Measurements from ENCODE around the gene KDM5C. TPM values are rescaled to one million over a fixed set of nuclear protein-coding genes. Genes with fewer than 3 reads are reported as not detected.

KDM5C gene
- total RNA-seq, 4 donors from 2014 or later, result 126 to 318 (median 160) TPM

DNA sequence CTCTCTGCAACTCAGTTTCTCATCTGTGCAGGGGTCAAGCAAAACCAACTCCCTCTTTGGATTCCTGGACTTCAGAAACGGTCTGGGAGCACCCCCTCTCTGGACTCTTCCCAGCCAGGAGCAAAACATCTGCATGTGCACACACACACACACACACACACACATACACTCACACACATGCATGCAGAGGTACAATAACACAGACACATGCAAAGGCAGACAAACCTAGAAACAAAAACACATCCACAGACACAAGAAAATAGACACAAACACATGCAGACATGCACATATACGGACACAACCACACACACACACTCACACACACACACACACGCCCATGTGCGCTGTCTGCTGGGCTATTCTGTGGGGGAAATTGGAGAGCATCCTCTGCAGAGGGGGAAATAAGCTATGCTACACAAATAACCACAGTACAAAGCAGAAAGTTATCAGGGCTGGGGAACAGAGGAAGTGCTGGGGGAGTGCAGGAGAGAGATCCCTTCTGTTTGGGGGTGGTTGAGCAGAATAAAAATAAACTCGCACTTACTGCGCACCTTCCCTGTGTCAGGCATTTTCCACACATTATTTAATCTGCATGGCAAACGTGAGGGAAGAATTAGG is 36.5 kb upstream of the KDM5C start:
- TF ChIP-seq, protein P1, sequence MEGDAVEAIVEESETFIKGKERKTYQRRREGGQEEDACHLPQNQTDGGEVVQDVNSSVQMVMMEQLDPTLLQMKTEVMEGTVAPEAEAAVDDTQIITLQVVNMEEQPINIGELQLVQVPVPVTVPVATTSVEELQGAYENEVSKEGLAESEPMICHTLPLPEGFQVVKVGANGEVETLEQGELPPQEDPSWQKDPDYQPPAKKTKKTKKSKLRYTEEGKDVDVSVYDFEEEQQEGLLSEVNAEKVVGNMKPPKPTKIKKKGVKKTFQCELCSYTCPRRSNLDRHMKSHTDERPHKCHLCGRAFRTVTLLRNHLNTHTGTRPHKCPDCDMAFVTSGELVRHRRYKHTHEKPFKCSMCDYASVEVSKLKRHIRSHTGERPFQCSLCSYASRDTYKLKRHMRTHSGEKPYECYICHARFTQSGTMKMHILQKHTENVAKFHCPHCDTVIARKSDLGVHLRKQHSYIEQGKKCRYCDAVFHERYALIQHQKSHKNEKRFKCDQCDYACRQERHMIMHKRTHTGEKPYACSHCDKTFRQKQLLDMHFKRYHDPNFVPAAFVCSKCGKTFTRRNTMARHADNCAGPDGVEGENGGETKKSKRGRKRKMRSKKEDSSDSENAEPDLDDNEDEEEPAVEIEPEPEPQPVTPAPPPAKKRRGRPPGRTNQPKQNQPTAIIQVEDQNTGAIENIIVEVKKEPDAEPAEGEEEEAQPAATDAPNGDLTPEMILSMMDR (IDR thresholded peaks at IDR 0.05), result no peak
- no peak for TF ChIP-seq POLR2AphosphoS5 (IDR thresholded peaks at IDR 0.05)
- TF ChIP-seq EP300 (IDR thresholded peaks at IDR 0.05), result no peak
- no peak for TF ChIP-seq POLR2A (IDR thresholded peaks at IDR 0.05)
- no peak for DNase-seq (ENCODE audit: low spot score in 2 of 2)
- Histone ChIP-seq H3K27me3 (no peaks in the 10 kb centered on the region), H3K4me1 (peaks cover 12% of the 10 kb centered on the region), H3K36me3 (no peaks in the 10 kb centered on the region), H3K9me3 (no peaks in the 10 kb centered on the region), H3K4me3 (no peak overlapping the region), H3K27ac (no peak overlapping the region)
- 62% methylated on average over 7 of the region's 7 CpGs for WGBS

DNA sequence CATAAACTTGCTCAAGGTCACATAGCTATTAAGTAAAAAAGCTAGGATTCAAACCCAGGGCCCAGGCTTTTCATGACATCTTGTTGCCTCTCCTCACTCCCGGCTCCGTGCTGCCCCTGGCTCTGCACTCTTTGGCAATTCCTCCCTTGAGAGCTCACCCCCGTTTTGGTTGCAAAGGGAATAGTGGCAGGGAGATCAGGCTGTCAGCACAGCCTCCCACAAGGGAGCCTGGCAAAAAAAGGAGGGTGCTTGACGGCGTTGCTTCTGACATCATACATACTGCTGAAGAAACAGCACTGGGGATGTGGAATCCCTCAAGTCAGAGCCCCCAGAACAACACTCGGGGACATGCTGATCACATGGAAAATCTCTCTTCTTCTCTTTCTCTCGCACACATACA is 35.8 kb upstream of the KDM5C start:
- H3K27me3 ChIP-seq, result no peaks in the 10 kb centered on the region
- H3K9me3 ChIP-seq, result no peaks in the 10 kb centered on the region
- 65% methylated on average over 7 of the region's 7 CpGs for WGBS
- no peaks in the 10 kb centered on the region for H3K36me3 ChIP-seq
- no peak overlapping the region for H3K27ac ChIP-seq
- no peak overlapping the region for H3K4me3 ChIP-seq
- H3K4me1 ChIP-seq, result peaks cover 10% of the 10 kb centered on the region
- TF ChIP-seq POLR2A (IDR thresholded peaks at IDR 0.05) (no peak), EP300 (IDR thresholded peaks at IDR 0.05) (no peak), POLR2AphosphoS5 (IDR thresholded peaks at IDR 0.05) (no peak)
- TF ChIP-seq, protein P1 (IDR thresholded peaks at IDR 0.05), result no peak
- DNase-seq (ENCODE audit: low spot score in 2 of 2), result no peak

DNA sequence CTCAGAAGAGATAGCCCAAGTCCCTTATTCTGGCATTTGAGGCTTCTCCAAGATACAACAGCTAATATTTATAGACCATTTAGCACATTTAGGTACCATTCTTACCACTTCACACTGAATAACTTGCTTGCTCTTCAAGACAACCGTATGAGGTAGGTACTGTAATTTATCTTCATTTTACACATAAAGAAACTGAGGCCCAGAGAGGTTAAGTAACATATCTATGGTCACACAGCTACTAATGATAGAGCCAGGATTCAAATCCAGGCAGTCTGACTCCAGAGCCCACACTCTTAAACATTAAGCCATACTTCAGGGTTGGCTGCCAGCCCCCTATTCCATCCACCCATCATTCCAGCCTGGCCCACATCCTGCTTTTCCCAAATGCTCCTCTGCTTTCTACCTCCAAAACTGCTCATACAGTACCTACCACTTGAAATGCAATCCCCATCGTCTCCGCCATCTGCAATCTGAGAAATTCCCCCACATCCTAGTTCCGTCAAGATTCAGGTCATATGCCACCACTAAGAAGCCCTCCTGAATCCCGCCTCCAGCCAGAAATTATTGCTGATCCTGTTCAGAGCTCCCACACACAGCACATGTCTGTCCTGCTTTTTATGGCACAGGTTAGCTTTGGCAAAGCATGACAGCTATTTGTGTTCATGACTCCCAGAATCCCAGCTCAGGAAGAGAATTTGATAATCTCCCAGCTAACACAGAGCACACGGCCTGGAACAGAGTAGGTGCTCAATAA is 32.8 kb upstream of the KDM5C start:
- Histone ChIP-seq H3K9me3 (no peaks in the 10 kb centered on the region), H3K4me1 (peaks cover 3% of the 10 kb centered on the region), H3K36me3 (no peaks in the 10 kb centered on the region), H3K27ac (no peak overlapping the region), H3K27me3 (no peaks in the 10 kb centered on the region), H3K4me3 (no peak overlapping the region)
- TF ChIP-seq, protein P1 (IDR thresholded peaks at IDR 0.05), result no peak
- no peak for DNase-seq (ENCODE audit: low spot score in 2 of 2)
- 82% methylated on average over 6 of the region's 6 CpGs for WGBS

DNA sequence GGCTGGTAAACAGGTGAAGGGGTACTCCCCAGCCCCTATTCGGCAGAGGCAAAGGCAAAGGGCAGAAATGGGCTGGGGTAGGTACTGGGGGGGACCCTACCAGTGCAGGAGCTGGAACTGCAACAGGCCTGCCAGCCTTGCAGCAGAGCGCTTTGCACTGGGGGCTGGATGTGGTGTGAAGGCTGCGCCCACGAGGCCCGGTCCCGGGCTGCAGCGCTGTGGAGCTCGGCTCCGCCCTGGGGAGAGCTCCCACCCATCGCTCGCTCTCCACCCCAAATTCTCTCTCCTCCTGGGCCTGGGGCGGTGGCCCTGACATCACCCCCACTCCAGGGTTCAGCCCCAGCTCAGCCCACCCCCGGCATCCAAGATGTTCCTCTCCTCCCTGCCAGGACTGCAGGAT is 32.2 kb upstream of the KDM5C start:
- H3K27me3 ChIP-seq, result no peaks in the 10 kb centered on the region
- no peak for DNase-seq (ENCODE audit: low spot score in 2 of 2)
- H3K36me3 ChIP-seq, result no peaks in the 10 kb centered on the region
- H3K9me3 ChIP-seq, result no peaks in the 10 kb centered on the region
- H3K4me1 ChIP-seq, result no peaks in the 10 kb centered on the region
- TF ChIP-seq POLR2AphosphoS5 (IDR thresholded peaks at IDR 0.05) (no peak), POLR2A (IDR thresholded peaks at IDR 0.05) (no peak), EP300 (IDR thresholded peaks at IDR 0.05) (no peak)
- TF ChIP-seq, protein P1 (IDR thresholded peaks at IDR 0.05), result no peak
- 75% methylated on average over 13 of the region's 13 CpGs for WGBS
- H3K4me3 ChIP-seq, result no peak overlapping the region
- no peak overlapping the region for H3K27ac ChIP-seq

DNA sequence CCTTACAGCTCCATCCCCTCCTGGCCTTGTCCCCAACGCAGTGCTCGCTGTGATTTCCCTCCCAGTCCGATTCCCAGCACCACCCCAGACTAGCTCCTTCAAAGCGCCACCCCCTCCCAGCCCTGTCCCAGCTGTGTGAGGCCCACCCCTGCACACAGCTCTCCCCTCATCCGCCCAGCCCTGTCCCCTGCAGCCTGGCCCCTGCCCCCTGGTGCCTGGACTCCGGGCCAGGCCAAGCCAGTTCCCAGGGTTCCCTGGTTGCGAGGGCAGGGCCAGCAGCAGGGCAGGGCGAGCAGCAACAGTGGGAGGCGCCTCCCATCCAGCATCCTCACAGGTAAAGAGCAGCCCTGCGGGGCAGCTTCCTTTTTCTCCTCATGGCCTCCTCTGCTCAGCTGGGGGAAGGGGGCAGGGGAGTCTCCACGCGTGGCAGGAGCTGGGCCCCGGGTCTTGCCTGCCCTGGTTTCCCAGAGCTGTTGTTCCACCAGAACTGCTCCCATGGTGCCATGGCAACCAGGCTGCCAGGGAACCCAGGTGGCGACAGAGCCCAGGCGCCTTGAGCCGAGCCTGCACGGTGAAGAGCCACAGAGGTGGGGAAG is 31.5 kb upstream of the KDM5C start:
- Histone ChIP-seq H3K4me3 (no peak overlapping the region), H3K27ac (no peak overlapping the region), H3K27me3 (no peaks in the 10 kb centered on the region), H3K9me3 (no peaks in the 10 kb centered on the region), H3K4me1 (no peaks in the 10 kb centered on the region), H3K36me3 (no peaks in the 10 kb centered on the region)
- no peak for DNase-seq (ENCODE audit: low spot score in 2 of 2)
- no peak for TF ChIP-seq EP300 (IDR thresholded peaks at IDR 0.05)
- TF ChIP-seq, protein P1 (IDR thresholded peaks at IDR 0.05), result no peak
- no peak for TF ChIP-seq POLR2A (IDR thresholded peaks at IDR 0.05)
- TF ChIP-seq POLR2AphosphoS5 (IDR thresholded peaks at IDR 0.05), result no peak
- 49% methylated on average over 9 of the region's 17 CpGs for WGBS

Measured in suprapubic skin (tissue), 4 donors.